IMR-90 (cell line): ENCODE measurements around the gene ANKK1. TPM values are rescaled to one million over a fixed set of nuclear protein-coding genes. Genes with fewer than 3 reads are reported as not detected.

ENCODE experiments used
- ATAC-seq: fragments of 200-7000 bp; cut with Tn5 transposase; 2 replicates; pipeline ENCODE4 v1.9.1; 2020; ENCODE audit warnings: low read depth, mild to moderate bottlenecking, moderate library complexity
- BruUV-seq: library from RNA; stranded (reverse); fragments of 400-500 nt; replicated peaks from 2 replicates; lab custom pipeline; 2021; lab: Mats Ljungman, UMichigan
- CTCF ChIA-PET: fragments of 300-600 bp; formaldehyde crosslinking; extraction: SDS; loops from one replicate; lab custom pipeline; 2021; ENCODE audit warnings: antibody characterized with exemption; lab: Yijun Ruan, JAX
- POLR2A ChIA-PET: fragments of 300-600 bp; sonication (Branson Sonifier 250); formaldehyde crosslinking; loops from one replicate; lab custom pipeline; 2022; ENCODE audit warnings: antibody characterized with exemption; ENCODE audit not compliant: unreplicated experiment; lab: Charles Lee
- DNase-seq: peaks from one replicate; pipeline ENCODE4 v3.0.0; 2013
- H2AFZ ChIP-seq: replicated peaks from 2 replicates; pipeline ENCODE3; 2013; ENCODE audit warnings: low read length, mild to moderate bottlenecking; ENCODE audit not compliant: poor library complexity
- H2AK5ac ChIP-seq: 2 replicates; pipeline ENCODE4 v1.6.1; 2013; ENCODE audit warnings: low read depth, low read length, inconsistent platforms
- H2AK9ac ChIP-seq: replicated peaks from 2 replicates; pipeline ENCODE3; 2013; ENCODE audit warnings: mild to moderate bottlenecking, low read depth, low read length, moderate library complexity; ENCODE audit not compliant: poor library complexity
- H2BK120ac ChIP-seq: 2 replicates; pipeline ENCODE4 v1.6.1; 2013; ENCODE audit warnings: low read depth, low read length, inconsistent platforms
- H2BK15ac ChIP-seq: 3 replicates; pipeline ENCODE4 v1.6.1; 2013; ENCODE audit warnings: low read depth, low read length, inconsistent platforms
- H2BK20ac ChIP-seq: 2 replicates; pipeline ENCODE4 v1.6.1; 2013; ENCODE audit warnings: low read depth, mild to moderate bottlenecking, inconsistent platforms, low read length, moderate library complexity
- H2BK5ac ChIP-seq: 2 replicates; pipeline ENCODE4 v1.6.1; 2013; ENCODE audit warnings: mild to moderate bottlenecking, low read depth, low read length, inconsistent platforms; ENCODE audit not compliant: poor library complexity, severe bottlenecking
- H3K14ac ChIP-seq: replicated peaks from 2 replicates; pipeline ENCODE4 v1.6.1; 2013; ENCODE audit warnings: low read depth, low read length, inconsistent platforms
- H3K18ac ChIP-seq: 2 replicates; pipeline ENCODE4 v1.6.1; 2013; ENCODE audit warnings: low read depth, low read length, control low read depth
- H3K23ac ChIP-seq: 2 replicates; pipeline ENCODE4 v1.6.1; 2013; ENCODE audit warnings: low read depth, low read length, inconsistent platforms
- H3K27ac ChIP-seq: 2 replicates; pipeline ENCODE4 v1.5.1; 2013; ENCODE audit warnings: mild to moderate bottlenecking, control low read depth, low read length; ENCODE audit not compliant: insufficient read depth
- H3K27me3 ChIP-seq: 2 replicates; pipeline ENCODE4 v1.6.1; 2013; ENCODE audit warnings: low read length; ENCODE audit not compliant: control insufficient read depth, insufficient read depth
- H3K36me3 ChIP-seq: 2 replicates; pipeline ENCODE4 v1.6.1; 2013; ENCODE audit warnings: low read length, mixed read lengths; ENCODE audit not compliant: control insufficient read depth, insufficient read depth
- H3K4ac ChIP-seq: 2 replicates; pipeline ENCODE4 v1.6.1; 2013; ENCODE audit warnings: low read depth, low read length, inconsistent platforms
- H3K4me1 ChIP-seq: 2 replicates; pipeline ENCODE4 v1.6.1; 2013; ENCODE audit warnings: low read length, mixed read lengths; ENCODE audit not compliant: control insufficient read depth, insufficient read depth
- H3K4me2 ChIP-seq: 2 replicates; pipeline ENCODE4 v1.6.1; 2013; ENCODE audit warnings: low read depth, mild to moderate bottlenecking, control low read depth, low read length, moderate library complexity
- H3K4me3 ChIP-seq: 2 replicates; pipeline ENCODE4 v1.5.1; 2013; ENCODE audit warnings: low read depth, mild to moderate bottlenecking, control low read depth, low read length, moderate library complexity; ENCODE audit not compliant: insufficient read depth
- H3K56ac ChIP-seq: 2 replicates; pipeline ENCODE4 v1.6.1; 2013; ENCODE audit warnings: low read length, inconsistent platforms; ENCODE audit not compliant: insufficient read depth; ENCODE audit errors: extremely low read depth
- H3K79me1 ChIP-seq, 2 experiments: 2 replicates each; pipeline ENCODE4 v1.6.1; 2013; ENCODE audit warnings: low read length in 2 of 2, inconsistent platforms in 1 of 2, low read depth in 1 of 2
- H3K9ac ChIP-seq: 2 replicates; pipeline ENCODE4 v1.6.1; 2013; ENCODE audit warnings: low read depth, low read length, control low read depth
- H3K9me1 ChIP-seq: 2 replicates; pipeline ENCODE4 v1.6.1; 2013; ENCODE audit warnings: low read length, inconsistent platforms; ENCODE audit not compliant: insufficient read depth
- H3K9me3 ChIP-seq: 2 replicates; pipeline ENCODE4 v1.6.1; 2013; ENCODE audit warnings: low read length; ENCODE audit not compliant: control insufficient read depth, insufficient read depth
- H4K20me1 ChIP-seq: 2 replicates; pipeline ENCODE4 v1.6.1; 2013; ENCODE audit warnings: low read length, inconsistent platforms; ENCODE audit not compliant: insufficient read depth
- H4K5ac ChIP-seq: 2 replicates; pipeline ENCODE4 v1.6.1; 2013; ENCODE audit warnings: mild to moderate bottlenecking, low read depth, low read length, control low read depth
- H4K8ac ChIP-seq, 2 experiments: 2 replicates each; pipeline ENCODE4 v1.6.1; 2013; ENCODE audit warnings: low read depth in 2 of 2, low read length in 2 of 2, control low read depth in 1 of 2, inconsistent platforms in 1 of 2
- H4K91ac ChIP-seq: 2 replicates; pipeline ENCODE4 v1.6.1; 2013; ENCODE audit warnings: low read depth, low read length, inconsistent platforms; ENCODE audit not compliant: insufficient read depth
- SMC3 ChIP-seq: fragments of 150-350 bp; IDR thresholded peaks from 2 replicates; pipeline ENCODE4 v1.6.1; 2016; ENCODE audit warnings: low read depth, mild to moderate bottlenecking, antibody characterized with exemption, low read length, moderate library complexity
- WGBS, 2 experiments: methylation state at CpG; one replicate each; pipeline versions ENCODE4 v1.1.5 to v1.1.7; 2013; ENCODE audit warnings: missing lambda C conversion rate in 2 of 2; ENCODE audit not compliant: insufficient read length in 1 of 2; ENCODE audit errors: extremely low coverage in 2 of 2; 5-methylcytosine and 5-hydroxymethylcytosine counted together
- dilution Hi-C: fragments of 300-500 bp; cut with HindIII; formaldehyde crosslinking; loops from one replicate; pipeline ENCODE4 v1.14.3; 2018; ENCODE audit warnings: low sequenced_read_pairs; ENCODE audit not compliant: unreplicated experiment
- in situ Hi-C: fragments of 300-500 bp; cut with MboI; formaldehyde crosslinking; loops from 3 replicates; pipeline ENCODE4 v1.14.3; 2019; ENCODE audit warnings: low sequenced_read_pairs, inconsistent platforms, mixed read lengths
- intact Hi-C: fragments of 100-400 bp; cut with micrococcal nuclease; formaldehyde crosslinking; loops from 2 replicates; pipeline ENCODE4 v1.10.0; 2022
- polyA plus RNA-seq, 3 experiments: library from polyadenylated mRNA; depleted of rRNA; stranded (reverse); fragments of >200 nt; gene quantifications; 2 replicates each; pipeline ENCODE4 v1.2.3, GENCODE V29; 2012; ENCODE audit warnings: low replicate concordance in 1 of 3
- total RNA-seq: library from RNA; depleted of rRNA; stranded (reverse); fragments of >200 nt; gene quantifications from 2 replicates; pipeline ENCODE4 v1.2.3, GENCODE V29; 2012

Gene ANKK1
- total and polyA plus RNA-seq, 2 of the 4 experiments (the other 2 are of a cell fraction) = not detected

- no peak overlapping the region for H3K18ac ChIP-seq
- no peak overlapping the region for H4K5ac ChIP-seq
- H3K4ac ChIP-seq = no peak overlapping the region
- TF ChIP-seq SMC3 = no peak
- dilution Hi-C loops = no loop called here
- no peak overlapping the region for H3K4me3 ChIP-seq
- no peaks in the 10 kb centered on the region for H3K4me1 ChIP-seq
- peaks cover 14% of the 10 kb centered on the region for H3K27me3 ChIP-seq
- no peak overlapping the region for H2AFZ ChIP-seq
- no peak overlapping the region for H3K4me2 ChIP-seq
- 65% methylated on average over 5 of the region's 11 CpGs; no CpG with 5 or more reads in 1 of the 2 experiments for WGBS, 2 experiments
- ATAC-seq (no peak), DNase-seq (no peak)
- no peak overlapping the region for H4K91ac ChIP-seq
- no peaks in the 10 kb centered on the region for H3K9me1 ChIP-seq
- no peak overlapping the region for H3K14ac ChIP-seq
- ChIA-PET POLR2A (no interaction called here), CTCF (interaction anchor here (0.7 kb wide), 1 partner anchor 57 kb away, joined by 3 read pairs; no protein-coding TSS in a partner anchor)
- H2AK5ac ChIP-seq = no peak overlapping the region
- no peak overlapping the region for H3K23ac ChIP-seq
- no peaks in the 10 kb centered on the region for H3K9me3 ChIP-seq
- no peak overlapping the region for H2BK20ac ChIP-seq
- H2AK9ac ChIP-seq = no peak overlapping the region
- H3K27ac ChIP-seq = no peak overlapping the region
- H3K9ac ChIP-seq = no peak overlapping the region
- H2BK120ac ChIP-seq = no peak overlapping the region
- no peaks in the 10 kb centered on the region for H3K36me3 ChIP-seq
- H3K79me1 ChIP-seq = no peaks in the 10 kb centered on the region
- H4K8ac ChIP-seq = no peak overlapping the region
- no peak overlapping the region for H2BK5ac ChIP-seq
- H3K56ac ChIP-seq = no peak overlapping the region
- in situ Hi-C loops = no loop called here
- no peak overlapping the region for H2BK15ac ChIP-seq
- BruUV-seq = no TSS peak
- intact Hi-C loops = no loop called here
- no peaks in the 10 kb centered on the region for H4K20me1 ChIP-seq
Measured at GRCh38 chr11:113394919-113395318, 7.3 kb downstream of the ANKK1 start.
